ENCODE data around the gene EPN3.

DNA sequence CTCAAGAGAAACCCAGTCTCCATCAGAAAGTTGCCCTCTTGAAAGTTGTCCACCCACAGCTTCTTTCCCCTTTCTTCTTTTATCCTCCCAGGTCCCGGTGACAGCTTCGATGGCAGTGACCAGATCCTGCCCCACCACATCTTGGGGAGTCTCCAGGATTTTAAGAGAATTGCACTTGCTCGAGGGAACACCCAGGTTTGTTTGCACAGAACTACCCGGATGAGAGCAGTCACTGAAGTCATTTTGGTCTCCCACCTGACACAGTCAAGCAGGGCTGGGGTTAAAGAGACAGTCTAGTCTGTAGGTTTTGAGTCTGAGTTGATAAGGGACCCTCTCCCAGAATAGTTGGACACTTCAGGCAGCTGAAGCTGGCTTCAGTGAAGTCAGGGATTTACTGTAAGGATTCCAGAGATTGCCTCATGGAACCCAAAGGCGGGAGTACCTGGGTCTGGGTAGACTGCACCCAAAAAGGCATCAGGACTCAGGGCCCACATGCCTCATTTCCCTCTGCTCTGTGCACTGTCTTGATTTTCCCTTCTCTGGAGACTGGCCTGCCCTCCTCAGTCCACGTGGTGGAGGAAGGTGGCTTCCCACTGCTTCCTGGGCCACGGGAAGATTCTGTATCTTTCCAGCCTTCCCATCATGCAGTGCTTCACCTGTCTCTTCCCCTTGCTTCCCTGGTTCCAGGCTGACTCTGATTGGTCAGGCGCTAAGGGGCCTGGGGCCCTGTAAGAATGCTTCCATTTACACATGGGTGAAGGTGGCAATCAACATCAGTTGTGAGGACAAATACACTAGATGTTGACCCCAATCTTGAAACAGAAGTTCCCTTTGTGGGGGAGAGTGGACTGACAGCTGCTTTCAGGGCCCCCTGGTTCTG lies 14.8 kb upstream of the EPN3 start:
- TF ChIP-seq, protein P1, sequence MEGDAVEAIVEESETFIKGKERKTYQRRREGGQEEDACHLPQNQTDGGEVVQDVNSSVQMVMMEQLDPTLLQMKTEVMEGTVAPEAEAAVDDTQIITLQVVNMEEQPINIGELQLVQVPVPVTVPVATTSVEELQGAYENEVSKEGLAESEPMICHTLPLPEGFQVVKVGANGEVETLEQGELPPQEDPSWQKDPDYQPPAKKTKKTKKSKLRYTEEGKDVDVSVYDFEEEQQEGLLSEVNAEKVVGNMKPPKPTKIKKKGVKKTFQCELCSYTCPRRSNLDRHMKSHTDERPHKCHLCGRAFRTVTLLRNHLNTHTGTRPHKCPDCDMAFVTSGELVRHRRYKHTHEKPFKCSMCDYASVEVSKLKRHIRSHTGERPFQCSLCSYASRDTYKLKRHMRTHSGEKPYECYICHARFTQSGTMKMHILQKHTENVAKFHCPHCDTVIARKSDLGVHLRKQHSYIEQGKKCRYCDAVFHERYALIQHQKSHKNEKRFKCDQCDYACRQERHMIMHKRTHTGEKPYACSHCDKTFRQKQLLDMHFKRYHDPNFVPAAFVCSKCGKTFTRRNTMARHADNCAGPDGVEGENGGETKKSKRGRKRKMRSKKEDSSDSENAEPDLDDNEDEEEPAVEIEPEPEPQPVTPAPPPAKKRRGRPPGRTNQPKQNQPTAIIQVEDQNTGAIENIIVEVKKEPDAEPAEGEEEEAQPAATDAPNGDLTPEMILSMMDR (conservative IDR thresholded peaks at IDR 0.05; ENCODE audit: low read depth, low read length) = no peak
- no peak for TF ChIP-seq EZH2 (IDR thresholded peaks at IDR 0.05; ENCODE audit: borderline replicate concordance, low read depth, low read length, poor library complexity, severe bottlenecking)

All from A673 (cell line).